ENCODE results near the gene MED25. TPM values are rescaled to one million over a fixed set of nuclear protein-coding genes. Genes with fewer than 3 reads are reported as not detected.

MED25 gene
- total RNA-seq, 1 donor from 2014 or later: 13.4 TPM

DNA sequence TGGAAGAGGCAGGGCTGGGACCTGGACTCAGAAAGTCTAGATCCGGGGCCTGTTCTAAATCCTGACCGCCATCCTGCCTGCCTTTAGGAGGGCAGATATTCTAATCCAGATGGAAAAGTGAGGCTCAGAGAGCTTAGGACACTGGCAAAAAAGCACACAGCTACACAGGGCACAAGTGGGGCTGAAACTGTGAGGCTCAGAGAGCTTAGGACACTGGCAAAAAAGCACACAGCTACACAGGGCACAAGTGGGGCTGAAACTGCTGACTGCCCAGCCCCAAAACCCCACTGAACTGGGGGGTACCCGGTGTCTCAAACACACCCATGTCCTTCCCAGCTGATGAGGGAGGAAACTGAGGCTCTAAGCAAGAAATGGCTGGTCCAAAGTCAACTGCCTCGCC is 57.1 kb downstream of the MED25 start:
- no peak for DNase-seq

DNA sequence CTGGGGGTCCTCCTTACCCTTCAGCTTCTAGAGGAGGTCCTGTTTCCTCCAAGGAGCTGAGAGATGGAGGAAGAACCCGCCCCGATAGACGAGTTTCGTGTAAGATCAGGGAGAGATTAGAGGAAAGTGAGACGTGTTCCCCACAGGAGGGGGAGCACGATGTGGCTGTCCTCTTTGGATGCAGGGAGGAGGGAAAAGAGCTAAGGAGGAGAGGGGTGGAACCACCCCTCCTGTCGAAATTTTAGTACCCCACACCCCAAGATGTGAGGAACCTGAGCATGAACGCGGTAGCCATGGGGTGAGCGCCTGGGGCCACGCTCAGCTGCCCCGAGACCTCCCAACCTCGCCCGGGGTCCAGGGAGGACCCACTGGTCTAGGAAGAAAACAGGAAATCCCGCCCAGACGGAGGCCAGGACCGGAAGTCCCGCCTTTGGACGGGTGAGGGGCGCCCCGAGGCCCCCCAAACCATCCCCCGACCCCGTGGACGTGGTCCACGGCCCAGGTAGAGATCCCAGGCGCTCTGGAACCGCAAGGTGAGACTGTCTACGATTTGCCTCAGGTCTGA is 57.9 kb downstream of the MED25 start:
- peak; percentile 64 for DNase-seq

DNA sequence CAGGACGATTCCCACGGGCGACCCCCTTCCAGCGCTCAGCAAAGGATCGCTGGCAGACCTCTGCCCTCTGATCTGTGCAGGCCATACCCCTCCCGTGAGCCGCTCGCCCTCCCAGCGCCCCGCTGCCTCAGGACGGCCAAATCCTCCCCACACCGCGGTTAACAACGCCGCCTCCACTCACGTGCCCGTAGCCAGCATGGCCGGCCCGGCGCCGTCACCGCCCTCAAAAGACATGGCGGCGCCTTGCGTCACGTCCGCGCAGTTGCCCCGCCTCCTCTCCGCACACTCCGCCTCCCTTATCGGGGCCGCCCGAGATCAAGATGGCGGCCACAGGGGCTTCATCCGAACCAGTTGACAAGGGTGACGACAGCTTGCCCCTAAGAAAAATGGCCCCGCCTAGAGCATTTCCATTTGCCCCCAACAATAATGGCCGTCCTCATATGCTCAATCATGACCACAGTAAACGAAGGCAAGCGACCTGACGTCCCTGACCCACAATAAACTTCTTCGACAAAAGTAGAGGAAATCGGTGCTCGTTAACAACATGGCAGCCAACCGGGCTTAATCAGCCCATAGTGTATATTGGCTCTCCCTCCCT is 58.4 kb downstream of the MED25 start:
- peak; percentile 100 for DNase-seq

DNA sequence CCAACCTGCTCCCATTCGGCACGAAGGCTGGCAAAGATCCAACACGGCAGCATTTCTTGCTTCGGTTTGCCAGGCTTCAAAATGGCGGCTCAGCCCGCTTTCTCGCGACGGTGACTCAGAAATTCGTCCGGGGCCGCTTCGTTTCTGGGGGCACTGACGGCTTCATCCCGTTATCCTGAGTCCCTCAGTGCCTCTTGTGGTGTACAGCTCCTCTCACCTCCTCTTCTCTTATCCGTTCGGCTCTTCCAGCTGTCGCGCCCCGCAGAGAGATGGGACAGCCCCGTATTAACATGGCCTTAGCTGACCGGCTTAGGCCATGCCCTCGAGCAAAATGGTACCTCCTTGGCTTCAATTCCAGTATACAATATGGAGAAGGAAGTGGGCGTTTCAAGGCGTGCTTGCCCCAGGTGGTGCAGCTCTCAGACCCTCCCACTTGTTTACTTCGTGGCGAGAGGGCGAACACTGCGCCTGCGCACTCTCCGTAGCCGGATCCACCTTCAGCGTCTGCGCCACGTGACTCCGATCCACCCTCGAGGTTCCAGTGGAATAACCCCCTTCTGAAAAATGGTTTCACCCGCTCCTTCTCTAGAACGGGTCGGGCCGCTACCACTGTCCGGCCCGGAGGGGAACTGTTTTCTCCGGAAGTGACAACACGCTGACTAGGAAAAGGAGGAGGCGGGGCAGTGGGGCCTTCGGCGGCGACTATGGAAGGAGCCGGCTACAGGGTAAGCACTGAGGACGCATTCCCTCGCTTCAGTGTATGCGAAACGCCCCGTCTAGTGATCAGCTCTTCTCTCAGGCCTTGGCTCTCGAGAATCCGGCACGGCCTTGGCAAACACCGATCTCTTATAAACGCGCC is 59.2 kb downstream of the MED25 start, which contains the start of the genes AKT1S1 and TBC1D17:
TSS of gene AKT1S1 (minus strand) at position 336 of the 859 bp plus-strand sequence. CDS start 4,060 bp downstream, outside the sequence.
TSS of gene TBC1D17 (plus strand) at position 683 of the 859 bp plus-strand sequence. CDS start at position 705, 22 bp downstream.
- peak; percentile 100 for DNase-seq

DNA sequence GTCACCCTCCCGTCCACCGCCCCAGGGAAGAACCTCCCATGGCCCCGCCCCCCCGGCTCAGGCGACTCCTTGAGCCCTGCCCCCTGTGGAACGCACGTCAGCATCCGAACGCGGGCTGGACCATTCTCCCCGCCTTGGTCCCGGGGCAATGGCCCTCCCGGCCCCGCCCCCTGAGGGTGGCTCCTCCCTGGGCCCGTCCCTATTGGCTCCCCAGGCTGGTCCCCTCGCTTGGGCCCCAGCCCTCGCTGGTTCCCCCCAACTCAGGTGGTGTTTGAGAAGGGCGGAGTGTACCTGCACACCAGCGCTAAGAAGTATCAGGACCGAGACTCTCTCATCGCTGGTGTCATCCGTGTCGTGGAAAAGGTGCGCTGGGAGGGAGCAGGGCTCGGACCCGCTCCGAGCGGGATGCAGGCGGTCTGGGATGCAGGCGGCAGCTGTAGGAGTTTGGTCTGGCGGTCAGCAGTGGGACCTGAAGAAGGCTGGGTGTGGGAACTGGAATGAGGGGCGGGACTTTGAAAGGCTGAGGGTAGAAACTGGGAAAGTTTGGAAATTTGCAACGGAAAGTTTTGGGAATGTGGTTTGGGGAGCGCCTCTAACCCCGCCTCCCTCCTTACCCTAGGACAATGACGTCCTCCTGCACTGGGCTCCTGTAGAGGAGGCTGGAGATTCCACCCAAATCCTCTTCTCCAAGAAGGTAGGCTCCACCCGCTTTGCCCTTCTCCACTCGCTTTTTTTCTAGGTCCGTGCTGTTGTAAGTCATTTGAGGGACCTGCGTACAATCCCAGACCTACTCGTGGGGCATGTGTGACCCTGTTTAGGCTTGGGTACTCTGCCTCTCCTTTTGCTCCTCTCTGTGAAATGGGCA is 60.0 kb downstream of the MED25 start:
- peak; percentile 98 for DNase-seq

DNA sequence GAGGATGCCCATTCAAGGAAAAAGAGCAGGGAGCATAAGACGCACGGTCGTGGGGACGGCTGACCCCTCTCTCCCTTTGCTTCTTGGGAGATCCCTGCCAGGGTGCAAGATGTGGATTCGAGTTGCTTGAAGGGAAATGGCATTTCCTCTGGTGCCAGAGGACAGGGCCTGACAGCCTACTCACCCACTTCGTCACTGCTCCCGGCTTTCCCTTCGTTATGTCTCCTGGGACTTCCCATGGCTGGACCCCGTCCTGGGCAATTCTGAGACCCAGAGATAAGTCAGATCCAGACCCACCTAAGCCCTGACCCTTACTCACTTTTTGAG is 60.6 kb downstream of the MED25 start:
- DNase-seq: no peak

DNA sequence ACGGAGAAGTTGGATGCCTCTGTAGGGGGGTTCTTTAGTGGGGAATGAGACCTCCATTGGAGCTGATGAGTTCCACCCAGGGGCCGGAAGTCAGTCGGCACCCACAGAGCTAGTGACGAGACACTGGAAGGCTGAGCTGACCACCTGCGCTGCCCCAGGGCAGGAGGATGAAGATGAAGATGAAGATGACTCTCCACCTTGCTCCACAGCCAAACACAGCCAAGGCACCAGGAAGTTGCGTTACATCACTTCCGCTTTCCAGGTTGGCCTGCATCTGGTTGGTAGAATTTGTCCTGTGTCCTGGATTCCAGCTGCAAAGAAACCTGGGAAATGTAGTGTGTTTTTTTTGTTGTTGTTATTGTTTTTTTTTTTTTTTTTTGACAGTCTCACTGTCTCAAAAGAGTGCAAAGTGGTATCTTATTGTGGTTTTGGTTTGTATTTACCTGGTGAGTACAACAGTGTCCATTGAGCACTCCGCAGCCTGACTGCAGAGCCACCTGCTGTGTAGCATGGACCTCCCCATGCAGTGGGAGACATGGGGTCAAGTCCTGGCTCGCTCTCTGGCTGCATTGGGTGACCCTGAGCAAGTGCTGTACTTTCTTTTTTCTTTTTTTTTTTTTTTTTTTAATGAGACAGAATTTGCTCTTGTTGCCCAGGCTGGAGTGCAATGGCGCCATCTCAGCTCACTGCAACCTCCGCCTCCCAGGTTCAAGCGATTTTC is 61.3 kb downstream of the MED25 start:
- DNase-seq: peak; percentile 46

DNA sequence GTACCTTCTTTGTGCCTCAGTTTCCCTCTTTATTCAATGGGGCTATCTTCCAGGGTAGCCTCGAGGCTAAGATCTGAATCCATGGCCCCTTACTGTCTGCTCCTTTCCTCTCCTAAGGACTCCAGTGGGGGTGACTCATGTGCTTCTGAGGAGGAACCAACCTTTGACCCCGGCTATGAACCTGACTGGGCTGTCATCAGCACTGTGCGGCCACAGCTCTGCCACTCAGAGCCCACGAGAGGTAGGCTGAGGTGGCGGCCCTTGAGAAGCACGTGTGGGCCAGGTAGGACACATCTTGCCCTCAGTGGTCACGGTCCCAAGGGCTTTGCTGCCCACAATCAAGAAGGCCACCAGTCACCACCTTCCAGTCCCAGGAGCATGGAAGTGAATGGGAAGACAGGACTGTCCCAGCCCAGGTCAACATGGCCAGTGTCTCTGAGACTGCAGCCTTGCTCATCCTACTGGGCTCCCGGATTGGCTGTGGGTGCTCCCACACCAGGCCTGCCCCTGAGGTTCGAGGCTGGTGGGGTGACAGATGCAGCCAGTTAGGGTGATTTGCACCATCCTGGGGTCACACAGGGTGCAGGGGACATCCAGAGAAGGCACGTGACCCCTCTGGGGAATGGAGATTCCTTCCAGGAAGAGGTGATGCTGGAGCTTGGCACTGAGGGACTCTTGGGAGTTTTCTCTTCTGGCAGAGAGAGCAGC is 62.2 kb downstream of the MED25 start:
- no peak for DNase-seq

DNA sequence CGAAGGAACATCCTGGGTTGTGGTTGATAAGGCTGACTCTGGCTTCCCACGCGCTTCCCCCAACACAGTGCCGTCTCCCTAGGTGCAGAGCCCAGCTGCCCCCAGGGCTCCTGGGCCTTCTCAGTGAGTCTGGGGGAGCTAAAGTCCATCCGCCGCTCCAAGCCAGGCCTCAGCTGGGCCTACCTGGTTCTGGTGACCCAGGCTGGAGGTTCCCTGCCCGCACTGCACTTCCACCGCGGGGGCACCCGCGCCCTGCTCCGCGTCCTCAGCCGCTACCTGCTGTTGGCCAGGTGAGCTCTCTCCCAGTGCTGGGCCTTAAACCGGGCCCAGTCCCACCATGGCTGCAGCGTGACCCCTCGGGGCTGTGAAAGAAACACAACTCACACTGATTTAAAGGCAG is 63.1 kb downstream of the MED25 start:
- no peak for DNase-seq

DNA sequence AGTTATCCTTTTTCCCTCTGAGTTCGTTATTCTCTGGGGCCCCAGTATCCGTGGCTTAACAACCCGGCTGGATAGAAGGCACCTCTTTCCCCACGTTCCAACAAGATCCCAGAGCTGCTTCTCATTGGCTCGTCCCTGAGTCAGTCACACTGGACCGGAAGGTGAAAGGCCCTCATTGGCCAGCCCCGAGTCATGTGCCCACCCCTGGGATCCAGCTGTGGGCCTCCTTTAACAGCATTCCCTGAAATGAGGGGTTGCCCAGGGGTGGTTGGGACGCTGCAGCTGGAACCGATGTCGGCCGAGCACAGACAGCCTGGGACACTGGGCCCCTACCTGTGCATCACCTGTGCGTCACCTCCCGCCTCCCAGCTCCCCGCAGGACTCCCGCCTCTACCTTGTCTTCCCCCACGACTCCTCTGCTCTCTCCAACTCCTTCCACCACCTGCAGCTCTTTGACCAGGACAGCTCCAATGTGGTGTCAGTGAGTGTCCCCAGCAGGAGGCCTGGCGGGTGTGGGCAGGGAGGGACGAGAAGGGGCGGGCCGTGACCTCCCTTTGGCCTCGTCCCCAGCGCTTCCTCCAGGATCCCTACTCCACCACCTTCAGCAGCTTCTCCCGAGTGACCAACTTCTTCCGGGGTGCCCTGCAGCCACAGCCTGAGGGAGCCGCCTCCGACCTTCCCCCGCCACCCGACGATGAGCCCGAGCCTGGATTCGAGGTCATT is 63.7 kb downstream of the MED25 start:
- DNase-seq: peak; percentile 31

DNA sequence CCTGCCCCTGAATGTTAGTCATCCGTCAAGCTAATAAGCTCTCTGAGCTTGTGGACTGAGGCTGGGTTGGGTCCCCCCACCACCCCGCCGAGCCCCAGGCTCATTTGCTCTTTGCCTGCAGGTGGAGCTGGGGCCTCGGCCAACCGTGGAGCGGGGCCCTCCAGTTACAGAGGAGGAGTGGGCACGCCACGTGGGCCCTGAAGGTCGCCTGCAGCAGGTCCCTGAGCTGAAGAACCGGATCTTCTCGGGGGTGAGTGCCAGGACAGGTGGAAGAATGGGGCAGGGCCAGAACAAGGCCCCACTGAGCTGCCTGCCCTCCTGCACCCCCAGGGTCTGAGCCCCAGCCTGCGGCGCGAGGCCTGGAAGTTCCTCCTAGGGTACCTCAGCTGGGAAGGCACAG is 64.6 kb downstream of the MED25 start:
- DNase-seq: no peak

DNA sequence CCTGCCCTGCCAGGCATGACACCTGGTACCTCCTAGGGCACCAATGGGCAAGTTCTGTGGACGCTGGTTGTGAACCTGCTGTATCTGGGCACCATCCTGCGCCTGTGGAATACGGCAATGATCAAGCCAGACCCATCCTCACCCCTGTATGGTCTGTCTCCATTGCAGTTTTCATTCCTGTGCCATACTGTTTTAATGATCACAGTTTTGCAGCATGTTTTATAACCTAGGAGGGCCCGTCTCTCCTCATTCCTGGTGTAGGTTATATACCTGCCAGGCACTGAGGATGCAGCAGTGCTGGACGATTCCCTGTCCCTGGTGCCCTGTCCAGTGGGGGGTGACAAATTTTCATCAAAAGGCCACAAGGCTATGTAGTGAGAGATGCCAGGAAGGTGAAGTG is 65.0 kb downstream of the MED25 start:
- no peak for DNase-seq

DNA sequence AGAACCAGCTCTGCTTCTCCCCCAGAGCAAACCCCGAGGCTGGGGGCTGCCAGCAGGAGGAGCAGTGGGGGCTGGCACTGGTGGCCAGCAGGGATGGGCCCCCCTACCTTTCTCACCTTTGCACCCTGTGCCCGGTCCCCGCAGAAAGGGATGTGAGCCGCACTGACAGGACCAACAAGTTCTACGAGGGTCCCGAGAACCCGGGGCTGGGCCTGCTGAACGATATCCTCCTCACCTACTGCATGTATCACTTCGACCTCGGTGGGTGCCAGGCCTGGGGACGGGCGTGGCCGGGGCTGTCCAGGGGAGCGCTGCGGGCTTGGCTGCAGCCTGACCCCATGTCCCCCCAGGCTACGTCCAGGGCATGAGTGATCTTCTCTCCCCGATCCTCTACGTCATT is 66.0 kb downstream of the MED25 start:
- no peak for DNase-seq

DNA sequence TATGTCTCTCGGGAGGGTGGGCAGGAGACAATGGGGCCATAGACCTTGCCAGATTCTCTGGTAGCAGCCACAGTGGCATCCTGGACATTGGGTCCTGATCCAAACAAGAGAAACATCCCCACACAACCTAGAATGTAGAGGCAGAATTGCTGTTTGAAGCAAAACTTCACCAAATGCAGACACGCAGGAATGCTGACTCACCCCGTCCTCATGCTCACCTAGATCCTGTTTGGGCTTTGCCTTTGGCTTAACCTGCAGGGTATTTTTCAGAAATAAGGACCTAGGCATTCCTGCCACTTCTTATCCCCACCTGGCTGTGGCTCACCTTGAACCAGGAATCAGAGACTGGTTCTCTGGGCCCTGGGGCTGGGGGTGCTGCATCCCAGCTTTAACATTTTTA is 66.7 kb downstream of the MED25 start:
- DNase-seq: no peak

Other genes starting within 250 kb of the MED25 start
- 90.4 and 98.7 TPM in 2 replicates for gene NOSIP, start 237.7 kb upstream of the MED25 start, total RNA-seq
- gene PRRG2, start 237.0 kb upstream of the MED25 start, total RNA-seq: 6.1 and 7.5 TPM in 2 replicates
- 2.4 and 4.8 TPM in 2 replicates for gene PRR12, start 227.1 kb upstream of the MED25 start, total RNA-seq
- gene RRAS, start 178.1 kb upstream of the MED25 start, total RNA-seq: 24.3 and 28.6 TPM in 2 replicates
- gene SCAF1, start 176.1 kb upstream of the MED25 start, total RNA-seq: 11.9 and 26.5 TPM in 2 replicates
- gene IRF3, start 152.4 kb upstream of the MED25 start, total RNA-seq: 47.3 and 79.9 TPM in 2 replicates
- 3.1 and 9.2 TPM in 2 replicates for gene BCL2L12, start 152.4 kb upstream of the MED25 start, total RNA-seq
- gene PRMT1, start 141.0 kb upstream of the MED25 start, total RNA-seq: 282 and 338 TPM in 2 replicates
- 0.70 and 1.5 TPM in 2 replicates for gene ADM5, start 128.7 kb upstream of the MED25 start, total RNA-seq
- gene CPT1C, start 127.2 kb upstream of the MED25 start, total RNA-seq: 19.1 and 19.5 TPM in 2 replicates
- gene TSKS, start 55.0 kb upstream of the MED25 start, total RNA-seq: 0.17 TPM in 1 of 2 replicates, not detected in the other
- gene AP2A1, start 51.3 kb upstream of the MED25 start, total RNA-seq: 52.1 and 129 TPM in 2 replicates
- 19.2 and 22.4 TPM in 2 replicates for gene FUZ, start 5.0 kb upstream of the MED25 start, total RNA-seq
- gene PTOV1, start 32.9 kb downstream of the MED25 start, total RNA-seq: 57.2 and 72.9 TPM in 2 replicates
- 44.3 and 60.4 TPM in 2 replicates for gene PNKP, start 49.3 kb downstream of the MED25 start, total RNA-seq
- gene AKT1S1, start 59.1 kb downstream of the MED25 start, total RNA-seq: 9.9 and 13.0 TPM in 2 replicates
- gene TBC1D17, start 59.4 kb downstream of the MED25 start, total RNA-seq: 7.5 and 13.8 TPM in 2 replicates
- 2.1 and 3.6 TPM in 2 replicates for gene IL4I1, start 78.6 kb downstream of the MED25 start, total RNA-seq
- gene ATF5, start 110.9 kb downstream of the MED25 start, total RNA-seq: 3.2 and 3.5 TPM in 2 replicates
- gene NUP62, start 111.2 kb downstream of the MED25 start, total RNA-seq: 28.4 and 47.0 TPM in 2 replicates
- gene SIGLEC11, start 142.9 kb downstream of the MED25 start, total RNA-seq: not detected in 2 replicates
- gene VRK3, start 207.1 kb downstream of the MED25 start, total RNA-seq: 23.9 and 25.5 TPM in 2 replicates
- gene ZNF473, start 207.7 kb downstream of the MED25 start, total RNA-seq: 6.9 and 12.3 TPM in 2 replicates